Prostate gland (tissue), 2 donors: ENCODE measurements around the gene APOBEC3G. TPM values are rescaled to one million over a fixed set of nuclear protein-coding genes. Genes with fewer than 3 reads are reported as not detected.
"Not testable (repeated sequence)": the region's sequence is repeated elsewhere in the genome, so short reads cannot be mapped to it uniquely, and the experiment has no call there.

Experiments
- DNase-seq: peaks from one replicate; pipeline ENCODE4 v3.0.0-alpha.2; 2019; ENCODE audit warnings: low spot score
- H3K27ac ChIP-seq, 2 donors: fragments of 200-600 bp; sonication (generic); 2 replicates each; pipeline ENCODE4 v1.5.1; 2017 to 2019
- H3K27me3 ChIP-seq: fragments of 200-600 bp; sonication (generic); replicated peaks from 2 replicates; pipeline ENCODE4 v1.5.1; 2019; ENCODE audit not compliant: insufficient read depth
- H3K36me3 ChIP-seq, 2 donors: fragments of 200-600 bp; sonication (generic); 1 replicate in 1 of 2; 2 replicates in 1 of 2; pipeline versions ENCODE4 v1.5.1 to v1.8.1; 2017 to 2019
- H3K4me1 ChIP-seq: fragments of 200-600 bp; sonication (generic); replicated peaks from 2 replicates; pipeline ENCODE4 v1.5.1; 2019
- H3K4me3 ChIP-seq, 2 donors: fragments of 200-600 bp; sonication (generic); 2 replicates each; pipeline ENCODE4 v1.5.1; 2017 to 2019
- H3K9me3 ChIP-seq: fragments of 200-600 bp; sonication (generic); 2 replicates; pipeline ENCODE4 v1.5.1; 2017
- CTCF ChIP-seq, 4 experiments: fragments of 200-600 bp in 2 of 4; fragments of 450-650 bp in 2 of 4; sonication (generic) in 2 of 4; IDR thresholded peaks; 1 replicate in 3 of 4; 2 replicates in 1 of 4; pipeline ENCODE4 v1.5.1; 2016 to 2019; ENCODE audit warnings: antibody characterized with exemption in 4 of 4, mild to moderate bottlenecking in 2 of 4, moderate library complexity in 2 of 4
- POLR2A ChIP-seq: fragments of 450-650 bp; IDR thresholded peaks from one replicate; pipeline ENCODE4 v1.6.1; 2016; ENCODE audit warnings: antibody characterized with exemption, mild to moderate bottlenecking
- POLR2AphosphoS5 ChIP-seq: sonication (generic); formaldehyde crosslinking; IDR thresholded peaks from one replicate; pipeline ENCODE4 v1.6.1; 2017; ENCODE audit warnings: antibody characterized with exemption
- WGBS: methylation state at CpG from one replicate; pipeline ENCODE4 v1.1.5; 2018; 5-methylcytosine and 5-hydroxymethylcytosine counted together
- intact Hi-C: fragments of 100-400 bp; cut with DNase I; formaldehyde crosslinking; loops from one replicate; pipeline ENCODE4 v1.14.2; 2022
- total RNA-seq, 2 donors: library from RNA; depleted of rRNA; stranded (reverse); fragments of >200 nt; gene quantifications; one replicate each; pipeline ENCODE4 v1.1.0, GENCODE V29; 2016

The APOBEC3G gene
- total RNA-seq, 2 donors from 2014 or later, result 17.7 to 52.3 TPM

GRCh38 chr22:39039306-39040126 is 37.6 kb upstream of the APOBEC3G start:
- WGBS, result 95% methylated on average over 19 of the region's 19 CpGs

GRCh38 chr22:39040155-39040537 is 36.9 kb upstream of the APOBEC3G start:
- H3K36me3 ChIP-seq, H3K27me3 ChIP-seq, H3K4me1 ChIP-seq, H3K9me3 ChIP-seq, intact Hi-C loops, DNase-seq: not testable (repeated sequence)
- peak overlapping the region; percentile 88 for H3K27ac ChIP-seq
- 30% methylated on average over 11 of the region's 14 CpGs for WGBS
- H3K4me3 ChIP-seq, result peak overlapping the region; percentile 44 to 51

More at GRCh38 chr22:39039306-39040126, 37.6 kb upstream of the APOBEC3G start:
- H3K27me3 ChIP-seq, result no peaks in the 10 kb centered on the region
- H3K4me3 ChIP-seq, result no peak overlapping the region
- intact Hi-C loops, result no loop called here
- no peak for DNase-seq
- H3K36me3 ChIP-seq, result no peaks in the 10 kb centered on the region
- peak overlapping the region in 1 of 2 donors; percentile 88 for H3K27ac ChIP-seq
- H3K4me1 ChIP-seq, result no peaks in the 10 kb centered on the region
- no peak for TF ChIP-seq CTCF (IDR thresholded peaks at IDR 0.05)
- TF ChIP-seq POLR2A, result no peak
- no peak for TF ChIP-seq POLR2AphosphoS5
- no peaks in the 10 kb centered on the region for H3K9me3 ChIP-seq

GRCh38 chr22:39040538-39041296 is 36.4 kb upstream of the APOBEC3G start, which contains the start of gene APOBEC3F:
TSS of gene APOBEC3F (plus strand) at chr22:39040864. CDS start at chr22:39040961, 97 bp downstream.
- H3K4me1 ChIP-seq, H3K27me3 ChIP-seq, H3K9me3 ChIP-seq, H3K36me3 ChIP-seq, intact Hi-C loops: not testable (repeated sequence)
- H3K4me3 ChIP-seq, result peak within 1 kb of the TSS; percentile 44 to 51
- TF ChIP-seq POLR2AphosphoS5 (peak; percentile 57), POLR2A (peak; percentile 51)
- peak within 1 kb of the TSS; percentile 88 for H3K27ac ChIP-seq
- 2% methylated on average over 17 of the region's 21 CpGs for WGBS
- peak; percentile 39 for DNase-seq

GRCh38 chr22:39041908-39042307 is 35.2 kb upstream of the APOBEC3G start:
- H3K27me3 ChIP-seq, result no peaks in the 10 kb centered on the region
- H3K4me1 ChIP-seq, result no peaks in the 10 kb centered on the region
- DNase-seq, result no peak
- no peak for TF ChIP-seq POLR2A
- TF ChIP-seq POLR2AphosphoS5, result no peak
- no peak for TF ChIP-seq CTCF (IDR thresholded peaks at IDR 0.05)
- 89% methylated on average over 7 of the region's 7 CpGs for WGBS
- no peak overlapping the region for H3K27ac ChIP-seq
- H3K4me3 ChIP-seq, result no peak overlapping the region
- intact Hi-C loops, result no loop called here
- H3K9me3 ChIP-seq, result no peaks in the 10 kb centered on the region
- H3K36me3 ChIP-seq, result no peaks in the 10 kb centered on the region

- not testable (repeated sequence) for H3K27ac ChIP-seq
Measured at GRCh38 chr22:39043063-39043462, 34.0 kb upstream of the APOBEC3G start.

GRCh38 chr22:39045136-39045535 is 31.9 kb upstream of the APOBEC3G start:
- H3K9me3 ChIP-seq, H3K4me1 ChIP-seq, H3K4me3 ChIP-seq, intact Hi-C loops, H3K27ac ChIP-seq, H3K36me3 ChIP-seq, H3K27me3 ChIP-seq, DNase-seq: not testable (repeated sequence)
- 92% methylated on average over 14 of the region's 14 CpGs for WGBS

More at GRCh38 chr22:39043063-39043462, 34.0 kb upstream of the APOBEC3G start:
- H3K27me3 ChIP-seq, H3K36me3 ChIP-seq, H3K4me3 ChIP-seq, intact Hi-C loops, H3K4me1 ChIP-seq, H3K9me3 ChIP-seq, DNase-seq: not testable (repeated sequence)
- WGBS, result 94% methylated on average over 18 of the region's 18 CpGs

GRCh38 chr22:39049486-39049885 is 27.6 kb upstream of the APOBEC3G start:
- H3K9me3 ChIP-seq, DNase-seq, intact Hi-C loops, H3K4me1 ChIP-seq, H3K36me3 ChIP-seq, H3K27ac ChIP-seq, H3K27me3 ChIP-seq, H3K4me3 ChIP-seq: not testable (repeated sequence)
- 60% methylated on average over 7 of the region's 7 CpGs for WGBS

GRCh38 chr22:39051844-39052495 is 25.1 kb upstream of the APOBEC3G start:
- H3K4me1 ChIP-seq, H3K4me3 ChIP-seq, H3K27me3 ChIP-seq, H3K36me3 ChIP-seq, H3K27ac ChIP-seq, DNase-seq, H3K9me3 ChIP-seq, intact Hi-C loops: not testable (repeated sequence)
- 71% methylated on average over 16 of the region's 18 CpGs for WGBS
